Keratinocyte (primary cell): ENCODE results near the gene FAM162A. TPM values are rescaled to one million over a fixed set of nuclear protein-coding genes. Genes with fewer than 3 reads are reported as not detected.

Experiments used
- DNase-seq: peaks from one replicate; pipeline ENCODE4 v3.0.0-alpha.2; 2011; ENCODE audit warnings: low read depth, missing footprints, low spot score
- FAIRE-seq: peaks from 2 replicates; lab custom pipeline; 2011; peaks lifted over from hg19 to GRCh38; lab: Jason Lieb, UNC
- H2AFZ ChIP-seq: 2 replicates; pipeline ENCODE4 v1.6.0; 2012; ENCODE audit warnings: low read length, control low read depth, inconsistent platforms; ENCODE audit not compliant: control insufficient read depth
- H3K27ac ChIP-seq: 2 replicates; pipeline ENCODE4 v1.5.1; 2011; ENCODE audit warnings: low read length; ENCODE audit not compliant: control insufficient read depth, insufficient read depth
- H3K27me3 ChIP-seq: 3 replicates; pipeline ENCODE4 v1.6.0; 2011; ENCODE audit warnings: low read length; ENCODE audit not compliant: control insufficient read depth, insufficient read depth; ENCODE audit errors: extremely low read depth
- H3K36me3 ChIP-seq, 2 experiments: 2 replicates in 1 of 2; 3 replicates in 1 of 2; pipeline ENCODE4 v1.5.1; 2011; ENCODE audit warnings: low read length in 2 of 2, mild to moderate bottlenecking in 1 of 2; ENCODE audit not compliant: control insufficient read depth in 2 of 2, insufficient read depth in 2 of 2; ENCODE audit errors: extremely low read depth in 1 of 2
- H3K4me1 ChIP-seq: 3 replicates; pipeline ENCODE4 v1.5.1; 2011; ENCODE audit warnings: low read length; ENCODE audit not compliant: control insufficient read depth, insufficient read depth; ENCODE audit errors: extremely low read depth
- H3K4me2 ChIP-seq: 3 replicates; pipeline ENCODE4 v1.6.0; 2011; ENCODE audit warnings: low read depth, low read length; ENCODE audit not compliant: control insufficient read depth, insufficient read depth; ENCODE audit errors: extremely low read depth
- H3K4me3 ChIP-seq, 3 experiments: fragments of 200-600 bp in 1 of 3; sonication (generic) in 1 of 3; 2 replicates in 2 of 3; 3 replicates in 1 of 3; pipeline ENCODE4 v1.5.1; 2011 to 2016; ENCODE audit warnings: low read length in 3 of 3, mild to moderate bottlenecking in 3 of 3, control low read depth in 2 of 3, inconsistent platforms in 1 of 3, low read depth in 1 of 3, mixed read lengths in 1 of 3, mixed run types in 1 of 3, moderate library complexity in 1 of 3; ENCODE audit not compliant: control insufficient read depth in 2 of 3, insufficient read depth in 2 of 3; ENCODE audit errors: extremely low read depth in 1 of 3
- H3K79me2 ChIP-seq: 2 replicates; pipeline ENCODE4 v1.6.0; 2012; ENCODE audit warnings: low read length; ENCODE audit not compliant: control insufficient read depth, insufficient read depth
- H3K9ac ChIP-seq: 3 replicates; pipeline ENCODE4 v1.6.0; 2011; ENCODE audit warnings: low read length; ENCODE audit not compliant: control insufficient read depth, insufficient read depth; ENCODE audit errors: extremely low read depth
- H3K9me1 ChIP-seq: 3 replicates; pipeline ENCODE4 v1.6.0; 2011; ENCODE audit warnings: low read length; ENCODE audit not compliant: control insufficient read depth, insufficient read depth; ENCODE audit errors: extremely low read depth
- H3K9me3 ChIP-seq: 2 replicates; pipeline ENCODE4 v1.5.1; 2012; ENCODE audit warnings: low read depth, low read length; ENCODE audit not compliant: control insufficient read depth
- H4K20me1 ChIP-seq: 3 replicates; pipeline ENCODE4 v1.6.0; 2011; ENCODE audit warnings: low read length; ENCODE audit not compliant: control insufficient read depth, insufficient read depth; ENCODE audit errors: extremely low read depth
- EZH2 ChIP-seq: IDR thresholded peaks from one replicate; pipeline ENCODE4 v1.6.1; 2012; ENCODE audit warnings: inconsistent platforms, mild to moderate bottlenecking, low read length, moderate library complexity
- dilution Hi-C: fragments of 300-500 bp; cut with MboI; formaldehyde crosslinking; loops from one replicate; pipeline ENCODE4 v1.7.0; 2020; ENCODE audit warnings: low sequenced_read_pairs; ENCODE audit not compliant: extremely low pct_ligation_motif_present
- polyA plus RNA-seq, 5 experiments: library from polyadenylated mRNA; depleted of rRNA in 3 of 5; stranded (reverse) in 3 of 5; stranded (forward) in 1 of 5; unstranded in 1 of 5; fragments of >200 nt; gene quantifications; 1 replicate in 1 of 5; 2 replicates in 3 of 5; 3 replicates in 1 of 5; pipeline versions ENCODE4 v1.2.1 to v1.2.3, GENCODE V29; 2011 to 2012; ENCODE audit warnings: missing spikeins in 2 of 5, low read depth in 1 of 5, low replicate concordance in 1 of 5
- TF ChIP-seq, protein P1 (sequence below), 3 experiments: IDR thresholded peaks in 1 of 3; conservative IDR thresholded peaks in 1 of 3; optimal IDR thresholded peaks in 1 of 3; 2 replicates in 2 of 3; 3 replicates in 1 of 3; pipeline versions ENCODE3 to v1.5.1; 2011; ENCODE audit warnings: low read length in 3 of 3, mild to moderate bottlenecking in 3 of 3, moderate library complexity in 2 of 3, control low read depth in 1 of 3, inconsistent platforms in 1 of 3; ENCODE audit not compliant: insufficient read depth in 2 of 3; ENCODE audit errors: extremely low read depth in 1 of 3

Gene FAM162A
- polyA plus RNA-seq, 1 donor (not counting 4 experiments of a cell fraction or from before 2014, with no cell fraction given), result 124 TPM

DNA sequence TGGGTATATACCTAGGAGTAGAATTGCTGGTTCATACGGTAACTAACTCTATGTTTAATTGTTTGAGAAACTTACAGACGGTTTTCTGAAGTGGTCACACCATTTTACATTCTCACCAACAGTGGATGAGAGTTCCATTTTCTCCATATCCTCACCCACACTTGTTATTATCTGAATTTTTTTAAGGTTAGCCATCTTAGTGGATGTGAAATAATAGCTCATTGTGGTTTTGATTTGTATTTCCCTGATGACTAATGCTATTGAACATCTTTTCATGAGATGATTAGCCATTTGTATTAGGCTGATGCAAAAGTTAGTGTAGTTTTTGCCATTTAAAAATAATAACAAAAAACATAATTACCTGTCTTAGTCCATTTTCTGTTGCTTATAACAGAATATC is 40.3 kb upstream of the FAM162A start:
- no peak overlapping the region for H3K4me3 ChIP-seq
- H3K9me3 ChIP-seq, result no peaks in the 10 kb centered on the region
- H3K9me1 ChIP-seq, result no peaks in the 10 kb centered on the region
- dilution Hi-C loops, result no loop called here
- H3K9ac ChIP-seq, result no peak overlapping the region
- peaks cover 13 to 25% of the 10 kb centered on the region in 2 experiments for H3K36me3 ChIP-seq
- peak overlapping the region; percentile 34 for H3K27ac ChIP-seq
- no peaks in the 10 kb centered on the region for H4K20me1 ChIP-seq
- H3K79me2 ChIP-seq, result no peaks in the 10 kb centered on the region
- H2AFZ ChIP-seq, result no peak overlapping the region
- no peak for DNase-seq
- peak; percentile 64 for FAIRE-seq
- H3K27me3 ChIP-seq, result no peaks in the 10 kb centered on the region
- TF ChIP-seq, protein P1, sequence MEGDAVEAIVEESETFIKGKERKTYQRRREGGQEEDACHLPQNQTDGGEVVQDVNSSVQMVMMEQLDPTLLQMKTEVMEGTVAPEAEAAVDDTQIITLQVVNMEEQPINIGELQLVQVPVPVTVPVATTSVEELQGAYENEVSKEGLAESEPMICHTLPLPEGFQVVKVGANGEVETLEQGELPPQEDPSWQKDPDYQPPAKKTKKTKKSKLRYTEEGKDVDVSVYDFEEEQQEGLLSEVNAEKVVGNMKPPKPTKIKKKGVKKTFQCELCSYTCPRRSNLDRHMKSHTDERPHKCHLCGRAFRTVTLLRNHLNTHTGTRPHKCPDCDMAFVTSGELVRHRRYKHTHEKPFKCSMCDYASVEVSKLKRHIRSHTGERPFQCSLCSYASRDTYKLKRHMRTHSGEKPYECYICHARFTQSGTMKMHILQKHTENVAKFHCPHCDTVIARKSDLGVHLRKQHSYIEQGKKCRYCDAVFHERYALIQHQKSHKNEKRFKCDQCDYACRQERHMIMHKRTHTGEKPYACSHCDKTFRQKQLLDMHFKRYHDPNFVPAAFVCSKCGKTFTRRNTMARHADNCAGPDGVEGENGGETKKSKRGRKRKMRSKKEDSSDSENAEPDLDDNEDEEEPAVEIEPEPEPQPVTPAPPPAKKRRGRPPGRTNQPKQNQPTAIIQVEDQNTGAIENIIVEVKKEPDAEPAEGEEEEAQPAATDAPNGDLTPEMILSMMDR (optimal IDR thresholded peaks at IDR 0.05 in 1 of 3, IDR thresholded peaks at IDR 0.05 in 1 of 3, conservative IDR thresholded peaks at IDR 0.05 in 1 of 3; ENCODE audit: extremely low read depth in 1 of 3, insufficient read depth in 2 of 3, low read length in 3 of 3), result no peak
- TF ChIP-seq EZH2, result no peak
- no peaks in the 10 kb centered on the region for H3K4me1 ChIP-seq
- no peak overlapping the region for H3K4me2 ChIP-seq

DNA sequence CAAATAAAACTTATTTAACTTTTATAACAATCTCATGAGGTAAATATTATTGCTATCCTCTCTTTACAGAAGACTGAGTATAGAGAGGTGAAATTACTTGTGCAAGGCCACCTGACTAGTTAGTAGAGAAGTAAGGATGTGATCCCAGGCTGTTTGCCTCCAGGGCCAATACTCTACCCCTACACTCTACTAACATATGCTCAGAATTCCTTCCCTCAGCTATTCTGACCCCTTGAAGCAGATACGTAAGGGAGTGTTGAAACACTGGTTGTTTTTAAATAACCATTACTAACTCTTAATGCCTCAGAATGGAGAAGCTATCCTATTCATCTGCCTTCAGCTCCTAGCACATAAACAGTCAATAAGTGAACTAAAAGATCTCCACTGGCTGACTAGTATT is 34.8 kb upstream of the FAM162A start:
- Histone ChIP-seq H4K20me1 (no peaks in the 10 kb centered on the region), H3K36me3 (no peaks in the 10 kb centered on the region), H3K4me2 (no peak overlapping the region), H3K9me3 (no peaks in the 10 kb centered on the region), H3K4me1 (peaks cover 15% of the 10 kb centered on the region), H3K27me3 (no peaks in the 10 kb centered on the region), H2AFZ (no peak overlapping the region), H3K27ac (no peak overlapping the region), H3K79me2 (no peaks in the 10 kb centered on the region), H3K4me3 (no peak overlapping the region), H3K9ac (no peak overlapping the region), H3K9me1 (no peaks in the 10 kb centered on the region)
- DNase-seq (no peak), FAIRE-seq (no peak)
- dilution Hi-C loops, result no loop called here
- no peak for TF ChIP-seq EZH2
- TF ChIP-seq, protein P1 (optimal IDR thresholded peaks at IDR 0.05 in 1 of 3, IDR thresholded peaks at IDR 0.05 in 1 of 3, conservative IDR thresholded peaks at IDR 0.05 in 1 of 3; ENCODE audit: extremely low read depth in 1 of 3, insufficient read depth in 2 of 3, low read length in 3 of 3), result no peak
